ENCODE results near the gene EPHA6. TPM values are rescaled to one million over a fixed set of nuclear protein-coding genes. Genes with fewer than 3 reads are reported as not detected.

The EPHA6 gene
- total and polyA plus RNA-seq, 2 donors (not counting 3 experiments of a cell fraction or from before 2014, with no cell fraction given): not detected

- intact Hi-C loops (cut with micrococcal nuclease) (no loop called here), dilution Hi-C loops (cut with MboI; ENCODE audit: extremely low pct_ligation_motif_present, low sequenced_read_pairs) (no loop called here)
- Histone ChIP-seq H3K9ac (replicated peaks; ENCODE audit: extremely low read depth, insufficient read depth, low read length) (no peak overlapping the region), H3K4me2 (ENCODE audit: insufficient read depth, low read length) (no peak overlapping the region), H3K4me3 (replicated peaks in 1 of 3; ENCODE audit: insufficient read depth in 1 of 3, low read depth in 1 of 3, low read length in 3 of 3) (no peak overlapping the region), H4K20me1 (replicated peaks; ENCODE audit: control insufficient read depth, extremely low read depth, insufficient read depth, low read length) (no peaks in the 10 kb centered on the region), H3K79me2 (ENCODE audit: control insufficient read depth, insufficient read depth, low read length) (no peaks in the 10 kb centered on the region), H3K27ac (ENCODE audit: insufficient read depth, low read depth, low read length) (no peak overlapping the region), H3K4me1 (ENCODE audit: control insufficient read depth, extremely low read depth, insufficient read depth, low read length) (no peaks in the 10 kb centered on the region), H3K27me3 (ENCODE audit: control insufficient read depth in 2 of 2, insufficient read depth in 2 of 2, low read length in 2 of 2) (no peaks in the 10 kb centered on the region), H2AFZ (ENCODE audit: low read depth, low read length) (no peak overlapping the region), H3K9me3 (replicated peaks; ENCODE audit: control insufficient read depth, insufficient read depth, low read length) (no peaks in the 10 kb centered on the region), H3K9me1 (replicated peaks; ENCODE audit: control insufficient read depth, extremely low read depth, insufficient read depth, low read length) (no peaks in the 10 kb centered on the region), H3K36me3 (ENCODE audit: control insufficient read depth in 2 of 2, extremely low read depth in 1 of 2, insufficient read depth in 2 of 2, low read length in 2 of 2) (no peaks in the 10 kb centered on the region)
- POLR2A ChIA-PET: no interaction called here
- TF ChIP-seq POLR2AphosphoS5 (IDR thresholded peaks at IDR 0.05; ENCODE audit: insufficient read depth, low read depth, low read length) (no peak), POLR2A (IDR thresholded peaks at IDR 0.05; ENCODE audit: low read depth, low read length) (no peak), GATA2 (IDR thresholded peaks at IDR 0.05; ENCODE audit: insufficient read depth, insufficient read length, low read depth, low read length) (no peak), FOS (IDR thresholded peaks at IDR 0.05; ENCODE audit: borderline replicate concordance, insufficient read depth, low read length) (no peak), EZH2 (IDR thresholded peaks at IDR 0.05; ENCODE audit: borderline replicate concordance, low read depth, low read length, severe bottlenecking) (no peak), MAX (IDR thresholded peaks at IDR 0.05; ENCODE audit: insufficient read depth, insufficient read length) (no peak), JUN (IDR thresholded peaks at IDR 0.05; ENCODE audit: borderline replicate concordance, insufficient read depth, insufficient read length, low read depth) (no peak), CTCF (IDR thresholded peaks at IDR 0.05; ENCODE audit: extremely low read depth in 1 of 2, insufficient read depth in 1 of 2, low read depth in 1 of 2, low read length in 2 of 2) (no peak), MYC (IDR thresholded peaks at IDR 0.05; ENCODE audit: low read depth, low read length) (no peak)
- DNase-seq (ENCODE audit: low read depth, low spot score) (no peak), FAIRE-seq (no peak)
- no TSS peak for BruUV-seq (replicated peaks)
- CTCF ChIA-PET: no interaction called here
Observed at GRCh38 chr3:97691354-97691753, 877.0 kb downstream of the EPHA6 start.

Data from endothelial cell of umbilical vein (primary cell).